Measurements from ENCODE around the gene PLCB1.

The PLCB1 gene

GRCh38 chr20:8524101-8525016 is 392.3 kb downstream of the PLCB1 start:
- peak; percentile 28 for DNase-seq

- no peak for DNase-seq
These were observed 392.9 kb downstream of the PLCB1 start for GRCh38 chr20:8525017-8525343.

- DNase-seq = no peak
These were observed 394.5 kb downstream of the PLCB1 start for GRCh38 chr20:8526610-8527009.

DNA sequence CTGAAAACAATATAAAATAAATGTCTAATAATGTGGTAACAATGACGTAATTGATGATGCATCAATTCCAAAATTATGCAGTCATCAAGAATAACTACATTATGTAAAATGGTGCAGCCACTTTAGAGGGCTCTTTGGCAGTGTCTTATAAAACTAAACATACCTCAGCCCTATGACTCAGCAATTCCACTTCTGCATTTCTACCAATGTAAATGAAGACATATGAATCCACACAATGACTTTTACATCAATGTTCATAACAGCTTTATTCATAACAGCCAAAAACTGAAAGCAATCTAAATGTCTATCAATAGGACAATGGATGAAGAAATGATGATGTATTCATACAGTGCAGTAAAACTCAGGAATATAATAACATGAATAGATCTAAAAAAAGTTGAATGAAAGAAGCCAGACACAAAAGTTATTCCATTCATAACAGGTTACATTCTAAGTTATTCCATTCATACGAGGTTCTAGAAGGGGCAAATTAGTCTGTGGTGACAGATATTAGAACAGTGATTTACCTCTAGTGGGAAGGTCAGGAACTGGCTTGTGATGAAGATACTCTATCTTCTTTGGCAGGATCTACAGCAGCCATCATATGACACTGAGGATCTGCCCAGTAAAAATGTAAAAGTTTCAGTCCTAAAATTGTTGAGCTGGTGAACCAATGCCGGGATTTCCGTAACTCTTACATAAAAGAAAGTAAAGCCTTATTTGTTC is 396.1 kb downstream of the PLCB1 start:
- DNase-seq = peak; percentile 10

GRCh38 chr20:8530022-8530421 is 398.0 kb downstream of the PLCB1 start:
- DNase-seq = no peak

- DNase-seq = peak; percentile 96
These were observed 400.1 kb downstream of the PLCB1 start for GRCh38 chr20:8532169-8532568.

DNA sequence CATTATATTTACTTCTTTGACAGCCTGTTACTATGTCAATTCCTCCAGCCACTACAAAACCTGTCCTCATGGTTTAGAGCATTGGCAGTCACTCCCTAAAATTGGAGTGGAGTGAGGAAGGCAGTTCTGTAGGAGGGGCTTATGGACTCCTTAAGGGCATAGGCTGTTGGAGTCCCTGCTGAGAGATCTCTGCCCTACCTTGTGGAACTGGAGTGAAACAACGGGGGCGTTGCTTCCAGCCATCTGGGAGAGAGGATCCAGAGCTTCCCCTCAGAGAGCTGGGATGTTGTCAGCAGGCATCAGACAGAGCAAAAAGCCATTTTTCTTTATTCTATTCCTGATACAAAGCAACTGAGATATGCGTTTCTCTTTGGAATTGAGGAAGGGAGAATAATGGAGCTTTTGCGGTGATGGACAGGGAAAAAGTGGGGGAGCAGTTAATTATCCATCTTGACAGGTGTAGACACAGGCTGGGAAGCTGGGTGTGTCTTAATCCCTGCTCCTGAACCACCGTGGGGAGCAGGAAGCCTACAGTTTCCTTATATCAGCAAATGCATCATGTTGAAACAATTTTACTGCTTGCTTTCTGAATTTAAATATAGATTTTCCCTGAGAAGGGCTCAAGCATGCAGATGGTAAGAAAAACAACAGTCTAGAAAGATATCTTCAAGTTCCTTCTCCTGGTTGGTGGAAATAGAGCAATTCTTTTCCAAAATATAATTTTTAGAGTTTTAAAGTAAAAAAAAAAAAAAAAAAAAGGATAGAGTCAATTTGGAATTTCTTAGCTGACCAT is 402.5 kb downstream of the PLCB1 start:
- peak; percentile 39 for DNase-seq

GRCh38 chr20:8535403-8536261 is 403.6 kb downstream of the PLCB1 start:
- DNase-seq = no peak

- no peak for DNase-seq
These were observed 404.2 kb downstream of the PLCB1 start for GRCh38 chr20:8536262-8536618.

GRCh38 chr20:8540466-8540865 is 408.4 kb downstream of the PLCB1 start:
- no peak for DNase-seq

- DNase-seq = no peak
These were observed 410.0 kb downstream of the PLCB1 start for GRCh38 chr20:8542110-8542486.

DNA sequence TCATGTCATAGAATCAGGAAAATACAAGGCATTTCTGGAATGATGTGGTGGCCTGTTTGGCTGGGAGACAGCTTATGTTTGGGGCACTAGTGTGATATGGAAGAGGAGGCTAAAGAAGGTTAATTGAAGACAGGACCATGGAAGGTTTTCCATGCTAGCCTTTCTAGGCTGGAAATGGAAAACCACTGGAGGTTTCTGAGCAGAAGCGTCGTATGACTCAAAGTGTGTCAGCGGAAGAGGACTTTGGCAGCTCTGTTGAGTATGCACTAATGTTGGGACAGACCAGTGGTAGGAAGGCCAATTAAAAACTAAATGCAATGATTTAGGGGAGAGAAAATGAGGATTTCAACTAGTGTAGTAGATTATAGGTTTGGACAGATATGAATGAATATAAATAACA is 413.1 kb downstream of the PLCB1 start:
- no peak for DNase-seq

GRCh38 chr20:8547035-8547650 is 415.1 kb downstream of the PLCB1 start:
- no peak for DNase-seq

DNA sequence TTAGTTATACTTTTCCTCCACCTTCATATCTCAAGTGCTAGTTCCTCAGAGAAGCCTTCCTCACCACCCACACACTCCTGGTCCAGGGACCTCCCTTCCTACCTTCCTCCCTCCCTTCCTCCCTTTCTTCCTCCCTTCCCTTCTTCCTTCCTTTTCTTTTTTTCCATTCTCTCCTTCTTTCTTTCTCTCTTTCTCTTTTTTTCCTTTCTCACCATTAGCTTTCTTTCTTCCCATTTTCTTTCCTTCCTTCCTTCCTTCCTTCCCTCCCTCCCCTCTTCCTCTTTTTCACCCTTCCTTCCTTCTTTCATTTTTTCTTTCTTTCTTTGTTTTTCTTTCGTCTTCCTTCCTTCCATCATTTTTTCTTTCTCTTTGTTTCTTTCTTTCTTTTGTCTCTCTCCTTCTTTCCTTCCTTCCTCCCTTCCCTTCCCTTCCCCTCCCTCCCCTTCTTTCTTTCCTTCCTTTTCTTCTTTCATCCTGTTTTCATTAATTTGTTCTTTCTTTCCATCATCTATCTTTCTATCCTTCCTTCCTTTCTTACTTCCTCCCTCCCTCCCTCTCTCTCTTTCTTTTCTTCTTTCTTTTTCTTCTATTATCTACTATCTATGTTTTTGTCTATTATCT is 416.0 kb downstream of the PLCB1 start:
- DNase-seq = no peak

DNA sequence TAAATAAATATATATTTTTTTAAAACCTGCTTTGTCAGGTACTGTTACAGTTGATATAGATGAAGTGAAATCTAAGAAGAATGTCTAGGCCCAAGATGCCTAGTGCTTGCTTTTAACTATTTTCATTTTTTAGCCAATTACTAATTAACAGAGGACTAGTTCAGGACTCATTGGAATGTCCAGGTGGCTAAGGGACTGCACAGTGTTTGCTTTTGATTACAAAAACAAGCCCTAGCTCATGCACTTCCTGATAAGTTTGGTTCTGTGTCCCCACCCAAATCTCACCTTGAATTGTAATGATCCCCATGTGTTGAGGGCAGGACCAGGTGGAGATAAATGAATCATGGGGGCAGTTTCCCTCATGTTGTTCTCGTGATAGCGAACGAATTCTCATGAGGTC is 417.1 kb downstream of the PLCB1 start:
- no peak for DNase-seq

GRCh38 chr20:8557711-8558110 is 425.6 kb downstream of the PLCB1 start:
- DNase-seq = no peak

DNA sequence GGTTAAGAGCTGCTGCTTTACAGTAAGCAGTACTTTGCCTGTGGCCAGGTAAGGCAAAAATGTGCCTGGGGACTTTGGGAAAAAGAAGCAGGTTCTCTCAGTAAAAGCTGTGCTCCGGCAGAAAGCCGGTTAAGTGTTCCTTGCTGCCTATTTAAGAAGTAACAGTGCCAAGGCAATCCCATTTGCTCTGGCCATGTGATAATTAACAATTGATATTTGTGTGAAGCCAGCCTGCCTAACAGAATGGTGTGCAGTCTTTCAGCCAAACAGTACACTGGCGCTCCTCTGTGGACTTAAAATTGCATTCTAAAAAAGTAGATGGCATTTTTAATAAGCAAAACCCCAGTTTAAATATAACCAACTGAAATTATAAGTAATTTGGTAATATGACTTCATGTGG is 430.3 kb downstream of the PLCB1 start:
- DNase-seq = no peak

- no peak for DNase-seq
These were observed 436.0 kb downstream of the PLCB1 start for GRCh38 chr20:8568075-8568474.

- DNase-seq = no peak
These were observed 437.7 kb downstream of the PLCB1 start for GRCh38 chr20:8569766-8570165.

DNA sequence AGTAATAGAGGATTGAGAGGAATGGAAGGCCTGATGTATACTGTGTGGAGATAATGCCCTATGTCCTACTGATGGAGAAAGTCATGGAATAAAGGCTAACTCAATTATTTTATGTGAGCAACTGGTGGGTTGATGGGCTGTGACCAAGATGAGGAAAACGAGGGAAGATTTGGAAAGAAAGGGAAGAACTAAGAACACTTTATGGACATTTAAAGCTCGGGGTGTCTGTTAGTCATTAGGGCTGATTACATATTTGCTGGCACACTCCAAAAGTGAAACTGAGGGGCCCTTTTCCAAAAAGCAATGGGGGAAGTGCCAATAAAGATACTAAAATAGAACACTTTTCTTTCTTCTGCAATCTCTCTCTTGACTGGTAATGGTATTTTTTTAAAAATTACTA is 439.5 kb downstream of the PLCB1 start:
- no peak for DNase-seq

- no peak for DNase-seq
These were observed 441.6 kb downstream of the PLCB1 start for GRCh38 chr20:8573686-8574085.

- DNase-seq = no peak
These were observed 443.0 kb downstream of the PLCB1 start for GRCh38 chr20:8575114-8575513.

Measured in NCI-H2171 treated with DMSO at 0.1 percent for 48 hours (cell line).